IMR-90 (cell line): ENCODE measurements around the gene FARP1. TPM values are rescaled to one million over a fixed set of nuclear protein-coding genes. Genes with fewer than 3 reads are reported as not detected.

Source experiments
- ATAC-seq: fragments of 200-7000 bp; cut with Tn5 transposase; 2 replicates; pipeline ENCODE4 v1.9.1; 2020; ENCODE audit warnings: low read depth, mild to moderate bottlenecking, moderate library complexity
- BruUV-seq: library from RNA; stranded (reverse); fragments of 400-500 nt; replicated peaks from 2 replicates; lab custom pipeline; 2021; lab: Mats Ljungman, UMichigan
- CTCF ChIA-PET: fragments of 300-600 bp; formaldehyde crosslinking; extraction: SDS; loops from one replicate; lab custom pipeline; 2021; ENCODE audit warnings: antibody characterized with exemption; lab: Yijun Ruan, JAX
- POLR2A ChIA-PET: fragments of 300-600 bp; sonication (Branson Sonifier 250); formaldehyde crosslinking; loops from one replicate; lab custom pipeline; 2022; ENCODE audit warnings: antibody characterized with exemption; ENCODE audit not compliant: unreplicated experiment; lab: Charles Lee
- DNase-seq: peaks from one replicate; pipeline ENCODE4 v3.0.0; 2013
- H2AFZ ChIP-seq: replicated peaks from 2 replicates; pipeline ENCODE3; 2013; ENCODE audit warnings: low read length, mild to moderate bottlenecking; ENCODE audit not compliant: poor library complexity
- H2AK5ac ChIP-seq: 2 replicates; pipeline ENCODE4 v1.6.1; 2013; ENCODE audit warnings: low read depth, low read length, inconsistent platforms
- H2AK9ac ChIP-seq: replicated peaks from 2 replicates; pipeline ENCODE3; 2013; ENCODE audit warnings: mild to moderate bottlenecking, low read depth, low read length, moderate library complexity; ENCODE audit not compliant: poor library complexity
- H2BK120ac ChIP-seq: 2 replicates; pipeline ENCODE4 v1.6.1; 2013; ENCODE audit warnings: low read depth, low read length, inconsistent platforms
- H2BK15ac ChIP-seq: 3 replicates; pipeline ENCODE4 v1.6.1; 2013; ENCODE audit warnings: low read depth, low read length, inconsistent platforms
- H2BK20ac ChIP-seq: 2 replicates; pipeline ENCODE4 v1.6.1; 2013; ENCODE audit warnings: low read depth, mild to moderate bottlenecking, inconsistent platforms, low read length, moderate library complexity
- H2BK5ac ChIP-seq: 2 replicates; pipeline ENCODE4 v1.6.1; 2013; ENCODE audit warnings: mild to moderate bottlenecking, low read depth, low read length, inconsistent platforms; ENCODE audit not compliant: poor library complexity, severe bottlenecking
- H3K14ac ChIP-seq: replicated peaks from 2 replicates; pipeline ENCODE4 v1.6.1; 2013; ENCODE audit warnings: low read depth, low read length, inconsistent platforms
- H3K18ac ChIP-seq: 2 replicates; pipeline ENCODE4 v1.6.1; 2013; ENCODE audit warnings: low read depth, low read length, control low read depth
- H3K23ac ChIP-seq: 2 replicates; pipeline ENCODE4 v1.6.1; 2013; ENCODE audit warnings: low read depth, low read length, inconsistent platforms
- H3K27ac ChIP-seq: 2 replicates; pipeline ENCODE4 v1.5.1; 2013; ENCODE audit warnings: mild to moderate bottlenecking, control low read depth, low read length; ENCODE audit not compliant: insufficient read depth
- H3K27me3 ChIP-seq: 2 replicates; pipeline ENCODE4 v1.6.1; 2013; ENCODE audit warnings: low read length; ENCODE audit not compliant: control insufficient read depth, insufficient read depth
- H3K36me3 ChIP-seq: 2 replicates; pipeline ENCODE4 v1.6.1; 2013; ENCODE audit warnings: low read length, mixed read lengths; ENCODE audit not compliant: control insufficient read depth, insufficient read depth
- H3K4ac ChIP-seq: 2 replicates; pipeline ENCODE4 v1.6.1; 2013; ENCODE audit warnings: low read depth, low read length, inconsistent platforms
- H3K4me1 ChIP-seq: 2 replicates; pipeline ENCODE4 v1.6.1; 2013; ENCODE audit warnings: low read length, mixed read lengths; ENCODE audit not compliant: control insufficient read depth, insufficient read depth
- H3K4me2 ChIP-seq: 2 replicates; pipeline ENCODE4 v1.6.1; 2013; ENCODE audit warnings: low read depth, mild to moderate bottlenecking, control low read depth, low read length, moderate library complexity
- H3K4me3 ChIP-seq: 2 replicates; pipeline ENCODE4 v1.5.1; 2013; ENCODE audit warnings: low read depth, mild to moderate bottlenecking, control low read depth, low read length, moderate library complexity; ENCODE audit not compliant: insufficient read depth
- H3K56ac ChIP-seq: 2 replicates; pipeline ENCODE4 v1.6.1; 2013; ENCODE audit warnings: low read length, inconsistent platforms; ENCODE audit not compliant: insufficient read depth; ENCODE audit errors: extremely low read depth
- H3K79me1 ChIP-seq, 2 experiments: 2 replicates each; pipeline ENCODE4 v1.6.1; 2013; ENCODE audit warnings: low read length in 2 of 2, inconsistent platforms in 1 of 2, low read depth in 1 of 2
- H3K9ac ChIP-seq: 2 replicates; pipeline ENCODE4 v1.6.1; 2013; ENCODE audit warnings: low read depth, low read length, control low read depth
- H3K9me1 ChIP-seq: 2 replicates; pipeline ENCODE4 v1.6.1; 2013; ENCODE audit warnings: low read length, inconsistent platforms; ENCODE audit not compliant: insufficient read depth
- H3K9me3 ChIP-seq: 2 replicates; pipeline ENCODE4 v1.6.1; 2013; ENCODE audit warnings: low read length; ENCODE audit not compliant: control insufficient read depth, insufficient read depth
- H4K20me1 ChIP-seq: 2 replicates; pipeline ENCODE4 v1.6.1; 2013; ENCODE audit warnings: low read length, inconsistent platforms; ENCODE audit not compliant: insufficient read depth
- H4K5ac ChIP-seq: 2 replicates; pipeline ENCODE4 v1.6.1; 2013; ENCODE audit warnings: mild to moderate bottlenecking, low read depth, low read length, control low read depth
- H4K8ac ChIP-seq, 2 experiments: 2 replicates each; pipeline ENCODE4 v1.6.1; 2013; ENCODE audit warnings: low read depth in 2 of 2, low read length in 2 of 2, control low read depth in 1 of 2, inconsistent platforms in 1 of 2
- H4K91ac ChIP-seq: 2 replicates; pipeline ENCODE4 v1.6.1; 2013; ENCODE audit warnings: low read depth, low read length, inconsistent platforms; ENCODE audit not compliant: insufficient read depth
- BHLHE40 ChIP-seq: fragments of 150-350 bp; IDR thresholded peaks from 2 replicates; pipeline ENCODE4 v1.6.1; 2016; ENCODE audit warnings: mild to moderate bottlenecking, low read depth, low read length
- CEBPB ChIP-seq: IDR thresholded peaks from 2 replicates; pipeline ENCODE4 v1.6.1; 2012; ENCODE audit warnings: low read depth, low read length, improper control_type of control experiment
- CHD1 ChIP-seq: IDR thresholded peaks from 2 replicates; pipeline ENCODE4 v1.6.1; 2012; ENCODE audit warnings: low read depth, low read length, improper control_type of control experiment
- FOS ChIP-seq: fragments of 150-350 bp; IDR thresholded peaks from 2 replicates; pipeline ENCODE4 v1.6.1; 2016; ENCODE audit warnings: low read depth, low read length
- MAFK ChIP-seq: IDR thresholded peaks from 2 replicates; pipeline ENCODE4 v1.6.1; 2012; ENCODE audit warnings: low read depth, low read length, improper control_type of control experiment
- MAZ ChIP-seq: IDR thresholded peaks from 2 replicates; pipeline ENCODE4 v1.6.1; 2012; ENCODE audit warnings: low read depth, mild to moderate bottlenecking, low read length, improper control_type of control experiment, moderate library complexity, borderline replicate concordance
- MXI1 ChIP-seq: IDR thresholded peaks from 2 replicates; pipeline ENCODE4 v1.6.1; 2012; ENCODE audit warnings: low read depth, mild to moderate bottlenecking, low read length, moderate library complexity, borderline replicate concordance
- NFE2L2 ChIP-seq: fragments of 150-350 bp; IDR thresholded peaks from 2 replicates; pipeline ENCODE4 v1.6.1; 2016; ENCODE audit warnings: low read depth, mild to moderate bottlenecking, low read length
- POLR2A ChIP-seq: IDR thresholded peaks from 2 replicates; pipeline ENCODE4 v1.6.1; 2012; ENCODE audit warnings: mild to moderate bottlenecking, low read depth, low read length
- RAD21 ChIP-seq: IDR thresholded peaks from 2 replicates; pipeline ENCODE4 v1.6.1; 2012; ENCODE audit warnings: low read length, improper control_type of control experiment
- RCOR1 ChIP-seq: IDR thresholded peaks from 2 replicates; pipeline ENCODE4 v1.6.1; 2012; ENCODE audit warnings: mild to moderate bottlenecking, low read length, improper control_type of control experiment; ENCODE audit not compliant: insufficient replicate concordance
- RFX5 ChIP-seq: IDR thresholded peaks from 2 replicates; pipeline ENCODE4 v1.8.0; 2012; ENCODE audit warnings: low read depth, mild to moderate bottlenecking, low read length, moderate library complexity
- SMC3 ChIP-seq: fragments of 150-350 bp; IDR thresholded peaks from 2 replicates; pipeline ENCODE4 v1.6.1; 2016; ENCODE audit warnings: low read depth, mild to moderate bottlenecking, antibody characterized with exemption, low read length, moderate library complexity
- WGBS, 2 experiments: methylation state at CpG; one replicate each; pipeline versions ENCODE4 v1.1.5 to v1.1.7; 2013; ENCODE audit warnings: missing lambda C conversion rate in 2 of 2; ENCODE audit not compliant: insufficient read length in 1 of 2; ENCODE audit errors: extremely low coverage in 2 of 2; 5-methylcytosine and 5-hydroxymethylcytosine counted together
- dilution Hi-C: fragments of 300-500 bp; cut with HindIII; formaldehyde crosslinking; loops from one replicate; pipeline ENCODE4 v1.14.3; 2018; ENCODE audit warnings: low sequenced_read_pairs; ENCODE audit not compliant: unreplicated experiment
- in situ Hi-C: fragments of 300-500 bp; cut with MboI; formaldehyde crosslinking; loops from 3 replicates; pipeline ENCODE4 v1.14.3; 2019; ENCODE audit warnings: low sequenced_read_pairs, inconsistent platforms, mixed read lengths
- intact Hi-C: fragments of 100-400 bp; cut with micrococcal nuclease; formaldehyde crosslinking; loops from 2 replicates; pipeline ENCODE4 v1.10.0; 2022
- polyA plus RNA-seq, 3 experiments: library from polyadenylated mRNA; depleted of rRNA; stranded (reverse); fragments of >200 nt; gene quantifications; 2 replicates each; pipeline ENCODE4 v1.2.3, GENCODE V29; 2012; ENCODE audit warnings: low replicate concordance in 1 of 3
- total RNA-seq: library from RNA; depleted of rRNA; stranded (reverse); fragments of >200 nt; gene quantifications from 2 replicates; pipeline ENCODE4 v1.2.3, GENCODE V29; 2012
- TF ChIP-seq, protein P1 (sequence below): conservative IDR thresholded peaks from 2 replicates; pipeline ENCODE4 v1.5.1; 2012; ENCODE audit warnings: mild to moderate bottlenecking, low read depth, low read length, improper control_type of control experiment
- TF ChIP-seq, protein P2 (sequence below): fragments of 150-350 bp; IDR thresholded peaks from 2 replicates; pipeline ENCODE4 v1.6.1; 2016; ENCODE audit warnings: low read depth, mild to moderate bottlenecking, low read length, moderate library complexity, borderline replicate concordance
- TF ChIP-seq, protein P3 (sequence below): fragments of 150-350 bp; IDR thresholded peaks from 2 replicates; pipeline ENCODE4 v1.6.1; 2017; ENCODE audit warnings: mild to moderate bottlenecking, antibody characterized with exemption, low read length, low read depth

Gene FARP1
- total and polyA plus RNA-seq, 2 of the 4 experiments (the other 2 are of a cell fraction) = 39.6 to 57.0 TPM

DNA sequence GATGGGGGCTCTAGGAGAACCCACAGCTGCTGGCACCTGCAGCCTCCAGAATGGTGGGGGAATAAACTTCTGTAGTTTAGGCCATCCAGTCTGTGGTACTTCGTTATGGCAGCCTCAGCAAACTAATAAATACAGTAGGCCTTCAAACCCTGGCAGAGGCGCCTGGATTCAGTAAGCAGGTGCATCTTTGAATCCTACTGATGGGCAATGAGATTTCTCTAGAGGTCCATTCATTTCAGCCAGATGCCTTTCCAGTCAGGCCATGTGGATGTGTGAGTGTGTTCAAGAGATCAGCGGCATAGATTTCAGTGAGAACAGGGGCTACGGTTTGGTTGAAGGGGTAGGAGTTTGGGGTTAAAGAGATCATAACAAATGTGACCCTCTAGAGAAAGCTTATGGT, 217.7 kb downstream of the FARP1 start:
- Histone ChIP-seq H3K23ac (no peak overlapping the region), H4K5ac (no peak overlapping the region), H4K91ac (no peak overlapping the region), H3K18ac (no peak overlapping the region), H2BK15ac (no peak overlapping the region), H4K20me1 (peaks cover 26% of the 10 kb centered on the region), H3K4me2 (no peak overlapping the region), H2BK120ac (no peak overlapping the region), H2BK5ac (no peak overlapping the region), H3K36me3 (peaks cover 10% of the 10 kb centered on the region), H3K9me3 (no peaks in the 10 kb centered on the region), H3K27ac (no peak overlapping the region), H4K8ac (no peak overlapping the region), H2AFZ (no peak overlapping the region), H3K4me3 (no peak overlapping the region), H3K56ac (no peak overlapping the region), H2AK5ac (no peak overlapping the region), H3K9me1 (peaks cover 22% of the 10 kb centered on the region), H3K4ac (no peak overlapping the region), H3K14ac (no peak overlapping the region), H3K79me1 (peaks cover 46 to 71% of the 10 kb centered on the region in 2 experiments), H3K4me1 (0 out of 2 replicates have a peak, but pooled peaks cover 2% of the 10 kb centered on the region), H2BK20ac (no peak overlapping the region), H3K27me3 (no peaks in the 10 kb centered on the region), H2AK9ac (no peak overlapping the region), H3K9ac (no peak overlapping the region)
- WGBS, 2 experiments = 90% methylated on average over 2 of the region's 4 CpGs; no CpG with 5 or more reads in 1 of the 2 experiments
- dilution Hi-C loops (no loop called here), in situ Hi-C loops (no loop called here), intact Hi-C loops (no loop called here)
- ChIA-PET POLR2A (no interaction called here), CTCF (no interaction called here)
- BruUV-seq = no TSS peak
- ATAC-seq = no peak
- no peak for TF ChIP-seq POLR2A
- TF ChIP-seq, protein P1, sequence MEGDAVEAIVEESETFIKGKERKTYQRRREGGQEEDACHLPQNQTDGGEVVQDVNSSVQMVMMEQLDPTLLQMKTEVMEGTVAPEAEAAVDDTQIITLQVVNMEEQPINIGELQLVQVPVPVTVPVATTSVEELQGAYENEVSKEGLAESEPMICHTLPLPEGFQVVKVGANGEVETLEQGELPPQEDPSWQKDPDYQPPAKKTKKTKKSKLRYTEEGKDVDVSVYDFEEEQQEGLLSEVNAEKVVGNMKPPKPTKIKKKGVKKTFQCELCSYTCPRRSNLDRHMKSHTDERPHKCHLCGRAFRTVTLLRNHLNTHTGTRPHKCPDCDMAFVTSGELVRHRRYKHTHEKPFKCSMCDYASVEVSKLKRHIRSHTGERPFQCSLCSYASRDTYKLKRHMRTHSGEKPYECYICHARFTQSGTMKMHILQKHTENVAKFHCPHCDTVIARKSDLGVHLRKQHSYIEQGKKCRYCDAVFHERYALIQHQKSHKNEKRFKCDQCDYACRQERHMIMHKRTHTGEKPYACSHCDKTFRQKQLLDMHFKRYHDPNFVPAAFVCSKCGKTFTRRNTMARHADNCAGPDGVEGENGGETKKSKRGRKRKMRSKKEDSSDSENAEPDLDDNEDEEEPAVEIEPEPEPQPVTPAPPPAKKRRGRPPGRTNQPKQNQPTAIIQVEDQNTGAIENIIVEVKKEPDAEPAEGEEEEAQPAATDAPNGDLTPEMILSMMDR = no peak
- no peak for TF ChIP-seq MAFK
- no peak for TF ChIP-seq CEBPB
- TF ChIP-seq RAD21 = no peak
- no peak for TF ChIP-seq CHD1
- no peak for TF ChIP-seq MXI1
- TF ChIP-seq NFE2L2 = no peak
- TF ChIP-seq RFX5 = no peak
- TF ChIP-seq SMC3 = no peak
- TF ChIP-seq FOS = no peak
- TF ChIP-seq, protein P2, sequence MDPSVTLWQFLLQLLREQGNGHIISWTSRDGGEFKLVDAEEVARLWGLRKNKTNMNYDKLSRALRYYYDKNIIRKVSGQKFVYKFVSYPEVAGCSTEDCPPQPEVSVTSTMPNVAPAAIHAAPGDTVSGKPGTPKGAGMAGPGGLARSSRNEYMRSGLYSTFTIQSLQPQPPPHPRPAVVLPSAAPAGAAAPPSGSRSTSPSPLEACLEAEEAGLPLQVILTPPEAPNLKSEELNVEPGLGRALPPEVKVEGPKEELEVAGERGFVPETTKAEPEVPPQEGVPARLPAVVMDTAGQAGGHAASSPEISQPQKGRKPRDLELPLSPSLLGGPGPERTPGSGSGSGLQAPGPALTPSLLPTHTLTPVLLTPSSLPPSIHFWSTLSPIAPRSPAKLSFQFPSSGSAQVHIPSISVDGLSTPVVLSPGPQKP = no peak
- TF ChIP-seq MAZ = no peak
- no peak for TF ChIP-seq BHLHE40
- TF ChIP-seq, protein P3, sequence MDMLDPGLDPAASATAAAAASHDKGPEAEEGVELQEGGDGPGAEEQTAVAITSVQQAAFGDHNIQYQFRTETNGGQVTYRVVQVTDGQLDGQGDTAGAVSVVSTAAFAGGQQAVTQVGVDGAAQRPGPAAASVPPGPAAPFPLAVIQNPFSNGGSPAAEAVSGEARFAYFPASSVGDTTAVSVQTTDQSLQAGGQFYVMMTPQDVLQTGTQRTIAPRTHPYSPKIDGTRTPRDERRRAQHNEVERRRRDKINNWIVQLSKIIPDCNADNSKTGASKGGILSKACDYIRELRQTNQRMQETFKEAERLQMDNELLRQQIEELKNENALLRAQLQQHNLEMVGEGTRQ = no peak
- no peak for TF ChIP-seq RCOR1
- DNase-seq = no peak
